Liver (tissue), 9 donors: ENCODE results near the gene CDC25A. TPM values are rescaled to one million over a fixed set of nuclear protein-coding genes. Genes with fewer than 3 reads are reported as not detected.

Experiments
- DNase-seq: peaks from one replicate; pipeline ENCODE4 v3.0.0-alpha.2; 2017; ENCODE audit warnings: low spot score
- H3K27ac ChIP-seq, 2 donors: one replicate each; pipeline ENCODE4 v1.7.0; 2013; ENCODE audit warnings: inconsistent platforms in 2 of 2, low read length in 2 of 2, control low read depth in 1 of 2, low read depth in 1 of 2, mild to moderate bottlenecking in 1 of 2
- H3K27me3 ChIP-seq, 4 donors: one replicate each; pipeline versions ENCODE4 v1.6.1 to v1.7.0; 2013; ENCODE audit warnings: low read length in 3 of 4, inconsistent platforms in 1 of 4, mild to moderate bottlenecking in 1 of 4, moderate library complexity in 1 of 4; ENCODE audit not compliant: control insufficient read depth in 4 of 4, insufficient read depth in 4 of 4
- H3K36me3 ChIP-seq, 4 donors: one replicate each; pipeline versions ENCODE4 v1.6.1 to v1.7.0; 2013; ENCODE audit warnings: low read length in 3 of 4, mild to moderate bottlenecking in 3 of 4, low read depth in 1 of 4, moderate library complexity in 1 of 4; ENCODE audit not compliant: control insufficient read depth in 4 of 4, insufficient read depth in 3 of 4
- H3K4me1 ChIP-seq, 4 donors: one replicate each; pipeline versions ENCODE4 v1.6.1 to v1.7.0; 2013; ENCODE audit warnings: low read length in 3 of 4, mild to moderate bottlenecking in 3 of 4, moderate library complexity in 1 of 4; ENCODE audit not compliant: control insufficient read depth in 4 of 4, insufficient read depth in 4 of 4
- H3K4me3 ChIP-seq, 3 donors: one replicate each; pipeline versions ENCODE4 v1.6.1 to v1.7.0; 2013; ENCODE audit warnings: low read length in 3 of 3, control low read depth in 1 of 3, low read depth in 1 of 3, mild to moderate bottlenecking in 1 of 3
- H3K9ac ChIP-seq, 2 donors: one replicate each; pipeline ENCODE4 v1.7.0; 2013; ENCODE audit warnings: low read length in 2 of 2, mild to moderate bottlenecking in 2 of 2, moderate library complexity in 2 of 2, control low read depth in 1 of 2, low read depth in 1 of 2
- H3K9me3 ChIP-seq, 4 donors: one replicate each; pipeline versions ENCODE4 v1.6.1 to v1.7.0; 2013; ENCODE audit warnings: low read length in 3 of 4; ENCODE audit not compliant: control insufficient read depth in 4 of 4
- ATF3 ChIP-seq: IDR thresholded peaks from 2 replicates; pipeline ENCODE4 v1.6.1; 2016; ENCODE audit warnings: antibody characterized with exemption
- CTCF ChIP-seq: fragments of 150-350 bp; IDR thresholded peaks from 2 replicates; pipeline ENCODE4 v1.5.1; 2017; ENCODE audit warnings: improper control_type of control experiment, low read depth, low read length; ENCODE audit not compliant: missing input control
- EGR1 ChIP-seq, 2 donors: IDR thresholded peaks; 2 replicates each; pipeline ENCODE4 v1.6.1; 2016 to 2018; ENCODE audit warnings: antibody characterized with exemption in 2 of 2, low read depth in 2 of 2
- FOXA1 ChIP-seq: IDR thresholded peaks from 2 replicates; pipeline ENCODE4 v1.6.1; 2016; ENCODE audit warnings: antibody characterized with exemption
- FOXA2 ChIP-seq: IDR thresholded peaks from 2 replicates; pipeline ENCODE4 v1.6.1; 2016; ENCODE audit warnings: antibody characterized with exemption
- GABPA ChIP-seq, 2 donors: IDR thresholded peaks in 1 of 2; conservative IDR thresholded peaks in 1 of 2; 2 replicates each; pipeline ENCODE4 v1.6.1; 2016; ENCODE audit warnings: antibody characterized with exemption in 2 of 2, mild to moderate bottlenecking in 1 of 2, moderate library complexity in 1 of 2
- HNF4A ChIP-seq, 2 donors: conservative IDR thresholded peaks; 2 replicates each; pipeline ENCODE4 v1.6.1; 2016; ENCODE audit warnings: antibody characterized with exemption in 2 of 2, mild to moderate bottlenecking in 2 of 2
- HNF4G ChIP-seq: IDR thresholded peaks from 2 replicates; pipeline ENCODE4 v1.6.1; 2016; ENCODE audit warnings: antibody characterized with exemption
- JUND ChIP-seq, 2 donors: IDR thresholded peaks; 2 replicates each; pipeline ENCODE4 v1.6.1; 2016; ENCODE audit warnings: antibody characterized with exemption in 2 of 2
- MAX ChIP-seq: IDR thresholded peaks from 2 replicates; pipeline ENCODE4 v1.6.1; 2016; ENCODE audit warnings: antibody characterized with exemption
- NR2F2 ChIP-seq: IDR thresholded peaks from 2 replicates; pipeline ENCODE4 v1.6.1; 2016; ENCODE audit warnings: antibody characterized with exemption
- RAD21 ChIP-seq, 2 donors: IDR thresholded peaks; 2 replicates each; pipeline ENCODE4 v1.6.1; 2016; ENCODE audit warnings: antibody characterized with exemption in 2 of 2, mild to moderate bottlenecking in 2 of 2
- REST ChIP-seq: IDR thresholded peaks from 2 replicates; pipeline ENCODE4 v1.6.1; 2016; ENCODE audit warnings: antibody characterized with exemption, mild to moderate bottlenecking
- RXRA ChIP-seq, 2 donors: IDR thresholded peaks; 2 replicates each; pipeline ENCODE4 v1.6.1; 2017 to 2018; ENCODE audit warnings: antibody characterized with exemption in 2 of 2, mild to moderate bottlenecking in 1 of 2
- SP1 ChIP-seq: IDR thresholded peaks from 2 replicates; pipeline ENCODE4 v1.6.1; 2018; ENCODE audit warnings: antibody characterized with exemption, mild to moderate bottlenecking
- TAF1 ChIP-seq: conservative IDR thresholded peaks from 2 replicates; pipeline ENCODE4 v1.6.1; 2016; ENCODE audit warnings: antibody characterized with exemption, mild to moderate bottlenecking
- YY1 ChIP-seq: IDR thresholded peaks from 2 replicates; pipeline ENCODE4 v1.6.1; 2016; ENCODE audit warnings: antibody characterized with exemption, mild to moderate bottlenecking
- ZBTB33 ChIP-seq: IDR thresholded peaks from 2 replicates; pipeline ENCODE4 v1.6.1; 2016; ENCODE audit warnings: antibody characterized with exemption
- WGBS: extraction: QIAGEN DNeasy Blood & Tissue Kit; methylation state at CpG from one replicate; pipeline ENCODE4 v1.1.7; 2013; 5-methylcytosine and 5-hydroxymethylcytosine counted together
- polyA plus RNA-seq, 2 donors: library from polyadenylated mRNA; stranded (reverse) in 1 of 2; unstranded in 1 of 2; fragments of 200-250 nt in 1 of 2; fragments of >200 nt in 1 of 2; fragmentation: Nextera tagmentation in 1 of 2; extraction: Ambion mirVana in 1 of 2; gene quantifications; one replicate each; pipeline versions ENCODE4 v1.2.1 to v1.2.3, GENCODE V29; 2013 to 2015
- total RNA-seq, 2 donors: library from RNA; depleted of rRNA; stranded (reverse); fragments of >200 nt; gene quantifications; one replicate each; pipeline ENCODE4 v1.2.3, GENCODE V29; 2014
- donor health status: healthy.
- donor health status: healthy.
- donor health status: healthy.
- donor health status: healthy.
- donor health status: healthy.

The CDC25A gene
- total and polyA plus RNA-seq, 4 donors: 0.18 to 29.6 (median 0.60) TPM

- TF ChIP-seq ZBTB33: no peak
- no peak for TF ChIP-seq TAF1
These were observed 30.3 kb upstream of the CDC25A start (continued) for GRCh38 chr3:48218537-48218936.

- Histone ChIP-seq H3K9ac (no peak overlapping the region), H3K9me3 (no peaks in the 10 kb centered on the region), H3K4me1 (peaks cover 0 to 7% (median 0%) of the 10 kb centered on the region in 4 donors), H3K27ac (no peak overlapping the region), H3K27me3 (no peaks in the 10 kb centered on the region), H3K36me3 (no peaks in the 10 kb centered on the region), H3K4me3 (no peak overlapping the region)
- no peak for DNase-seq
- 88% methylated on average over 4 of the region's 4 CpGs for WGBS
- no peak for TF ChIP-seq ATF3
- no peak for TF ChIP-seq TAF1
- TF ChIP-seq JUND (IDR thresholded peaks at IDR 0.05): no peak
- no peak for TF ChIP-seq CTCF
- TF ChIP-seq MAX: no peak
- TF ChIP-seq NR2F2: no peak
- no peak for TF ChIP-seq RAD21 (IDR thresholded peaks at IDR 0.05)
- TF ChIP-seq EGR1 (IDR thresholded peaks at IDR 0.05; ENCODE audit: low read depth in 2 of 2): no peak
- TF ChIP-seq GABPA (IDR thresholded peaks at IDR 0.05 in 1 of 2, conservative IDR thresholded peaks at IDR 0.05 in 1 of 2): no peak
- no peak for TF ChIP-seq SP1
- no peak for TF ChIP-seq FOXA2
- TF ChIP-seq RXRA (IDR thresholded peaks at IDR 0.05): no peak
- no peak for TF ChIP-seq REST
- TF ChIP-seq ZBTB33: no peak
- no peak for TF ChIP-seq HNF4A (conservative IDR thresholded peaks at IDR 0.05)
- no peak for TF ChIP-seq HNF4G
- TF ChIP-seq YY1: no peak
- TF ChIP-seq FOXA1: no peak
These were observed 29.2 kb upstream of the CDC25A start for GRCh38 chr3:48217449-48217848.
